GM19397 (cell line): ENCODE results near the gene DPEP2NB.

ENCODE experiments used
- ATAC-seq: cut with Tn5 transposase; IDR thresholded peaks from one replicate; pipeline ENCODE4 v1.9.1; 2021; ENCODE audit warnings: mild to moderate bottlenecking, moderate library complexity; ENCODE audit not compliant: unreplicated experiment

The DPEP2NB gene

DNA sequence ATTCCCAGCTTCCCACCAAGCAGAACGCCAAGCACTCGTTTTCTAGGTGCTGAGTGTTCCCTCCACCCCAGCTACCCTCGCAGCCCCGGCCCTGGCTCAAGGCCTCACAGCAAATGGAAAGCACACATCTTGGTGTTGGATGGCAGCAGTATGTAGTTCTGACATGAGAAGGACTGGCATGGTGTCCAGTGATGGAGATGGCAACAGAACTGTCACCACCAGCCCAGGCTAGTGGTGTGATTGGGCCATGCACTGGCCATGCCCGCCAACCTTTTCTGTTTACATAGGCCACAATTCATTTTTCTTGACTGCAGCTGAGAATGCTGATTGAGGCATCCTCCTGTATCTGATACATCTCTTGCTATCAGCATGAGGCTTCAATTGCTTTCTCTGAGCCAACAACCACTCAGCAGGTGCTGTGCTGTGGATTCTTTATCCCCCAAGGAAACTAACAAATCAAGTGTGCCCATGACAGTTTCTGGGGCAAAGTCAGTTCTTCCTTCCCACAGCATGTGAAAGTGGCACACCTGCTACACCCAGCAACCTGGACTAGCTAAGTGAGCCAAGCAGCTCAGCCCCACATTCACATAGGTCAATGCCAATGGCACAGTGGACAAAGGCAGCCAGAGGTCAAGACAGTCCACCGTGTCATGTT lies 51.1 kb downstream of the DPEP2NB start:
- no peak for ATAC-seq

DNA sequence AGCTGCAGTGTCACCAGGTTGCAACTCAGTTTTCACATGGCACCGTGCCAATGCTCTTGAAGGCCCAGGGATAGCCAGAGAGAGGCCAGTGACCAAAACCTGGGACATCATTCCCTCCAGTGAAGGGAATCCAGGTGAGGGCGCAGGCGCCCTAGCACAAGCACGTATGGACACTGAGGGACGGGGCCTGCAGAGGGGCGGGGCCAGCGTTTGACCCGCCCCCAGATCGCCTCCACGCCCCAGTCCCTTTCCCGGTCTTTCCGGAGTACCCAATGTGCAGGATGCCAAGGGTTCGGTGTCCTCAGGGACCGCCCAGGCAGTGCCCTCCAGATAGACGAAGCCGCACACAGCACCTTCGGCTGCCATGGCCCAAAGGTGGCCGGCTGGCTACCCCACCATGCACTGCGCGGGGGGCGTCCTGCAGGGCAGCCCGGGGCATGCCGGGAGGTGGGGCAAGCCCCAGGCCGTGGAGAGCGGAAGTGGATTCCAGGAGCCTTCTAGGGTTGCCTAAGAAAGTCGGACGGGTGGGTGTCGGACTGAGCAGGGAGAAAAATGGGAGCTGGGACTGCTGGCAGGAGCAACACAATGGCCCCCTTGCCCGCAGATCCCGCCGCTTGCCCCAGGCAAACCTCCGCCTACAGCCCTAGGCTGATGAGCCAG lies 51.9 kb downstream of the DPEP2NB start:
- ATAC-seq = no peak
